ENCODE results near the gene VASH1. TPM values are rescaled to one million over a fixed set of nuclear protein-coding genes. Genes with fewer than 3 reads are reported as not detected.

VASH1 gene
- total RNA-seq, 1 donor from 2014 or later = 2.9 TPM

GRCh38 chr14:76814726-76815645, 53.7 kb downstream of the VASH1 start:
- no peak for DNase-seq (ENCODE audit: low read depth)
- no peak overlapping the region for H3K4me3 ChIP-seq (ENCODE audit: low read depth, low read length)
- no peak for TF ChIP-seq CTCF (conservative IDR thresholded peaks at IDR 0.05; ENCODE audit: low read depth, low read length)

- no peak overlapping the region for H3K4me3 ChIP-seq (ENCODE audit: low read depth, low read length)
- no peak for TF ChIP-seq CTCF (conservative IDR thresholded peaks at IDR 0.05; ENCODE audit: low read depth, low read length)
- no peak for DNase-seq (ENCODE audit: low read depth)
Observed at GRCh38 chr14:76820700-76821099, 59.4 kb downstream of the VASH1 start.

GRCh38 chr14:76826122-76826521, 64.9 kb downstream of the VASH1 start, which contains the start of gene LRRC74A:
Gene LRRC74A, plus strand, starts transcription at chr14:76826408. Its CDS starts 290 bp downstream, at chr14:76826698.
- DNase-seq (ENCODE audit: low read depth) = no peak
- H3K4me3 ChIP-seq (ENCODE audit: low read depth, low read length) = no peak within 1 kb of the TSS
- TF ChIP-seq CTCF (conservative IDR thresholded peaks at IDR 0.05; ENCODE audit: low read depth, low read length) = no peak

- DNase-seq (ENCODE audit: low read depth) = no peak
- TF ChIP-seq CTCF (conservative IDR thresholded peaks at IDR 0.05; ENCODE audit: low read depth, low read length) = no peak
- H3K4me3 ChIP-seq (ENCODE audit: low read depth, low read length) = peak overlapping the region; percentile 26
Observed at GRCh38 chr14:76827696-76828296, 66.5 kb downstream of the VASH1 start.

GRCh38 chr14:76828339-76829012, 67.2 kb downstream of the VASH1 start:
- no peak for DNase-seq (ENCODE audit: low read depth)
- peak overlapping the region; percentile 26 for H3K4me3 ChIP-seq (ENCODE audit: low read depth, low read length)
- no peak for TF ChIP-seq CTCF (conservative IDR thresholded peaks at IDR 0.05; ENCODE audit: low read depth, low read length)

GRCh38 chr14:76829013-76829365, 67.7 kb downstream of the VASH1 start:
- TF ChIP-seq CTCF (conservative IDR thresholded peaks at IDR 0.05; ENCODE audit: low read depth, low read length) = no peak
- no peak for DNase-seq (ENCODE audit: low read depth)
- H3K4me3 ChIP-seq (ENCODE audit: low read depth, low read length) = no peak overlapping the region
